RWPE2 (cell line): ENCODE measurements around the gene KIAA1217.

Source experiments
- ATAC-seq: fragments of 200-7000 bp; cut with Tn5 transposase; 3 replicates; pipeline ENCODE4 v1.9.1; 2021; ENCODE audit warnings: low read depth
- DNase-seq: peaks from one replicate; pipeline ENCODE4 v3.0.0-alpha.2; 2020; ENCODE audit warnings: low spot score
- H3K27ac ChIP-seq: fragments of 450-650 bp; 2 replicates; pipeline ENCODE4 v1.5.1; 2017; ENCODE audit warnings: mild to moderate bottlenecking; ENCODE audit not compliant: poor library complexity, severe bottlenecking
- H3K27me3 ChIP-seq: fragments of 250-450 bp; sonication (Bioruptor Pico); 2 replicates; pipeline ENCODE4 v1.5.1; 2021; ENCODE audit warnings: mild to moderate bottlenecking, moderate library complexity; ENCODE audit not compliant: insufficient read depth, poor library complexity, severe bottlenecking
- H3K36me3 ChIP-seq: fragments of 250-450 bp; sonication (Bioruptor Pico); 2 replicates; pipeline ENCODE4 v1.5.1; 2020; ENCODE audit warnings: low read depth, mild to moderate bottlenecking, moderate library complexity
- H3K4me1 ChIP-seq: fragments of 250-450 bp; sonication (Bioruptor Pico); 2 replicates; pipeline ENCODE4 v1.5.1; 2021; ENCODE audit warnings: mild to moderate bottlenecking, moderate library complexity; ENCODE audit not compliant: insufficient read depth, poor library complexity, severe bottlenecking
- H3K4me3 ChIP-seq: fragments of 250-450 bp; sonication (Bioruptor Pico); 2 replicates; pipeline ENCODE4 v1.5.1; 2021; ENCODE audit warnings: mild to moderate bottlenecking, moderate library complexity; ENCODE audit not compliant: severe bottlenecking
- H3K9me3 ChIP-seq: fragments of 250-450 bp; sonication (Bioruptor Pico); 2 replicates; pipeline ENCODE4 v1.5.1; 2021; ENCODE audit warnings: mild to moderate bottlenecking, moderate library complexity; ENCODE audit not compliant: severe bottlenecking
- CTCF ChIP-seq: fragments of 450-650 bp; IDR thresholded peaks from one replicate; pipeline ENCODE4 v1.5.1; 2017; ENCODE audit warnings: mild to moderate bottlenecking, moderate library complexity; ENCODE audit not compliant: poor library complexity, severe bottlenecking

The KIAA1217 gene

GRCh38 chr10:24170199-24170598 lies 38.7 kb upstream of the KIAA1217 start:
- Histone ChIP-seq H3K27me3 (no peaks in the 10 kb centered on the region), H3K27ac (no peak overlapping the region), H3K9me3 (no peaks in the 10 kb centered on the region), H3K4me3 (no peak overlapping the region), H3K4me1 (no peaks in the 10 kb centered on the region), H3K36me3 (no peaks in the 10 kb centered on the region)
- no peak for DNase-seq
- no peak for TF ChIP-seq CTCF
- ATAC-seq: no peak

GRCh38 chr10:24172909-24173308 lies 36.0 kb upstream of the KIAA1217 start:
- TF ChIP-seq CTCF: no peak
- H3K4me1 ChIP-seq: no peaks in the 10 kb centered on the region

GRCh38 chr10:24174014-24174413 lies 34.9 kb upstream of the KIAA1217 start:
- DNase-seq (no peak), ATAC-seq (peak; percentile 79; the same call in 2 of the 3 replicates)
- Histone ChIP-seq H3K4me3 (no peak overlapping the region), H3K9me3 (no peaks in the 10 kb centered on the region), H3K4me1 (no peaks in the 10 kb centered on the region), H3K36me3 (no peaks in the 10 kb centered on the region), H3K27me3 (no peaks in the 10 kb centered on the region), H3K27ac (no peak overlapping the region)
- TF ChIP-seq CTCF: no peak

More at GRCh38 chr10:24172909-24173308, 36.0 kb upstream of the KIAA1217 start:
- DNase-seq: no peak
- ATAC-seq: no peak
- H3K36me3 ChIP-seq: no peaks in the 10 kb centered on the region
- no peak overlapping the region for H3K4me3 ChIP-seq
- no peaks in the 10 kb centered on the region for H3K27me3 ChIP-seq
- H3K27ac ChIP-seq: no peak overlapping the region
- no peaks in the 10 kb centered on the region for H3K9me3 ChIP-seq

- DNase-seq (no peak), ATAC-seq (no peak)
- H3K27me3 ChIP-seq: peaks cover 4% of the 10 kb centered on the region
- no peaks in the 10 kb centered on the region for H3K9me3 ChIP-seq
- H3K4me1 ChIP-seq: no peaks in the 10 kb centered on the region
- TF ChIP-seq CTCF: no peak
- H3K36me3 ChIP-seq: no peaks in the 10 kb centered on the region
- no peak overlapping the region for H3K27ac ChIP-seq
- no peak overlapping the region for H3K4me3 ChIP-seq
Measured at GRCh38 chr10:24176658-24177057, 32.3 kb upstream of the KIAA1217 start.

GRCh38 chr10:24177636-24178035 lies 31.3 kb upstream of the KIAA1217 start:
- no peak overlapping the region for H3K27ac ChIP-seq
- no peak for DNase-seq
- no peak overlapping the region for H3K4me3 ChIP-seq
- no peak for ATAC-seq
- no peaks in the 10 kb centered on the region for H3K36me3 ChIP-seq
- no peaks in the 10 kb centered on the region for H3K4me1 ChIP-seq
- TF ChIP-seq CTCF: no peak
- peaks cover 4% of the 10 kb centered on the region for H3K27me3 ChIP-seq
- no peaks in the 10 kb centered on the region for H3K9me3 ChIP-seq
